ENCODE results near the gene CCDC157.

The CCDC157 gene

GRCh38 chr22:30312053-30312452 is 44.8 kb upstream of the CCDC157 start:
- no peak for TF ChIP-seq CTCF (IDR thresholded peaks at IDR 0.05; ENCODE audit: insufficient read depth, low read depth, low read length, missing control alignments)
- H3K4me3 ChIP-seq (ENCODE audit: low read length): no peak overlapping the region
- DNase-seq (ENCODE audit: low read depth): peak; percentile 96

- no peak for TF ChIP-seq CTCF (IDR thresholded peaks at IDR 0.05; ENCODE audit: insufficient read depth, low read depth, low read length, missing control alignments)
- DNase-seq (ENCODE audit: low read depth): peak; percentile 65
- H3K4me3 ChIP-seq (ENCODE audit: low read length): no peak overlapping the region
Observed at GRCh38 chr22:30313527-30314363, 43.1 kb upstream of the CCDC157 start.

- DNase-seq (ENCODE audit: low read depth): peak; percentile 56
- TF ChIP-seq CTCF (IDR thresholded peaks at IDR 0.05; ENCODE audit: insufficient read depth, low read depth, low read length, missing control alignments): no peak
- no peak overlapping the region for H3K4me3 ChIP-seq (ENCODE audit: low read length)
Observed at GRCh38 chr22:30314915-30315314, 41.9 kb upstream of the CCDC157 start.

- DNase-seq (ENCODE audit: low read depth): no peak
- TF ChIP-seq CTCF (IDR thresholded peaks at IDR 0.05; ENCODE audit: insufficient read depth, low read depth, low read length, missing control alignments): no peak
- H3K4me3 ChIP-seq (ENCODE audit: low read length): no peak overlapping the region
Observed at GRCh38 chr22:30315962-30316576, 40.7 kb upstream of the CCDC157 start.

GRCh38 chr22:30317778-30318177 is 39.0 kb upstream of the CCDC157 start:
- no peak overlapping the region for H3K4me3 ChIP-seq (ENCODE audit: low read length)
- no peak for DNase-seq (ENCODE audit: low read depth)
- no peak for TF ChIP-seq CTCF (IDR thresholded peaks at IDR 0.05; ENCODE audit: insufficient read depth, low read depth, low read length, missing control alignments)

- no peak for TF ChIP-seq CTCF (IDR thresholded peaks at IDR 0.05; ENCODE audit: insufficient read depth, low read depth, low read length, missing control alignments)
- no peak overlapping the region for H3K4me3 ChIP-seq (ENCODE audit: low read length)
- no peak for DNase-seq (ENCODE audit: low read depth)
Observed at GRCh38 chr22:30318799-30319419, 37.9 kb upstream of the CCDC157 start.
